Skeletal muscle satellite cell (primary cell): ENCODE data around the gene CADPS2. TPM values are rescaled to one million over a fixed set of nuclear protein-coding genes. Genes with fewer than 3 reads are reported as not detected.
A peak's percentile ranks its signal among the peaks of the same experiment; 100 is the strongest.

Experiments used
- H3K27me3 ChIP-seq: 2 replicates; pipeline ENCODE4 v1.7.0; 2013; ENCODE audit warnings: low read length; ENCODE audit not compliant: control insufficient read depth, insufficient read depth
- H3K36me3 ChIP-seq: 2 replicates; pipeline ENCODE4 v1.7.0; 2013; ENCODE audit warnings: mild to moderate bottlenecking, control low read depth, low read length; ENCODE audit not compliant: insufficient read depth
- H3K4me1 ChIP-seq: 2 replicates; pipeline ENCODE4 v1.7.0; 2013; ENCODE audit warnings: low read length; ENCODE audit not compliant: control insufficient read depth, insufficient read depth
- H3K4me2 ChIP-seq: 2 replicates; pipeline ENCODE4 v1.7.0; 2013; ENCODE audit warnings: mild to moderate bottlenecking, low read length
- H3K4me3 ChIP-seq: 2 replicates; pipeline ENCODE4 v1.7.0; 2013; ENCODE audit warnings: low read length
- H3K9ac ChIP-seq: 2 replicates; pipeline ENCODE4 v1.7.0; 2013; ENCODE audit warnings: mild to moderate bottlenecking, low read depth, low read length, moderate library complexity
- H3K9me3 ChIP-seq: replicated peaks from 2 replicates; pipeline ENCODE4 v1.7.0; 2013; ENCODE audit warnings: mild to moderate bottlenecking, control low read depth, low read length
- total RNA-seq: library from RNA; depleted of rRNA; stranded (reverse); fragments of >200 nt; gene quantifications from 2 replicates; pipeline ENCODE4 v1.2.3, GENCODE V29; 2012; rRNA removed

Gene CADPS2
- total RNA-seq: 11.1 and 12.2 TPM in 2 replicates

DNA sequence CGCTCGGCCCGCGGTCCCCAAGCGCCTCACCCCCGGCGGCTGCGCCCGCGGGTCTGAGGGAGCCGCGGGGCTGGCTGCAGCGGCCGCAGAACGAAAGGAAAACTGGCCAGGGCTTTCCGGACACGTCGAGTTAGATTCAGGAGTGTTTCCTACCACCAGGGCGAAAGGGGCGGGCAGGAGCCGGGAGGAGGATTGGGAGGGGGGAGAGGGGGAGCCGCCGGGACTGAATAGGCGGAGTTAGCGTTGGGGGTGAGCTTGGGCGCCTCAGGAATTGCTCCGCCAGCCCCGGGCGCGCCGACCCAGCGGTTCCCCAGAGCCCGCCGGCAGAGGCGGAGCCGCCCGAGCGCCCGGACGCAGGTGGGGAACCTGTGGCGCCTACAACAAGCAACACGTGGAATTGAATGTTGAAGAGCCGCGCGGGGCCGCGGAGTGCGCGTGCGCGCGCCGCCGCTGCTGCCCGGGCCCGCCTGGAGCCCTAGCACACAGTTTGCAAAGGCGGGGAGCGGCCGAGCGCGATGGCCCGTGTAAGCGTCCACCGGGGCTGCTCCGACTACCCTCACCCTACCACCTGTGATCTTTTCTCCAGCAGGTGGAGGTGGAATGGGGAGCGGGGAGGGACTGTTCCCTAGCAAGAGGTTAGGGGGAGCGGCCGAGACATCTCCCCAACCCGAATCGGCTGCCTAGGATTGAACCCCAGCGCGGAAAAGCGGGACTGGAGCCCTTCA lies at the start of gene CADPS2:
Gene CADPS2 (minus strand): TSS at position 104 of the 725 bp plus-strand sequence. CDS start 123 bp downstream, outside the sequence.
- H3K27me3 ChIP-seq: no peaks in the 10 kb centered on the region
- H3K9me3 ChIP-seq: no peaks in the 10 kb centered on the region
- H3K4me3 ChIP-seq: peak within 1 kb of the TSS; percentile 86
- no peaks in the 10 kb centered on the region for H3K36me3 ChIP-seq
- H3K4me2 ChIP-seq: peak within 1 kb of the TSS; percentile 98
- H3K9ac ChIP-seq: peak within 1 kb of the TSS; percentile 84
- H3K4me1 ChIP-seq: peaks cover 4% of the 10 kb centered on the region

DNA sequence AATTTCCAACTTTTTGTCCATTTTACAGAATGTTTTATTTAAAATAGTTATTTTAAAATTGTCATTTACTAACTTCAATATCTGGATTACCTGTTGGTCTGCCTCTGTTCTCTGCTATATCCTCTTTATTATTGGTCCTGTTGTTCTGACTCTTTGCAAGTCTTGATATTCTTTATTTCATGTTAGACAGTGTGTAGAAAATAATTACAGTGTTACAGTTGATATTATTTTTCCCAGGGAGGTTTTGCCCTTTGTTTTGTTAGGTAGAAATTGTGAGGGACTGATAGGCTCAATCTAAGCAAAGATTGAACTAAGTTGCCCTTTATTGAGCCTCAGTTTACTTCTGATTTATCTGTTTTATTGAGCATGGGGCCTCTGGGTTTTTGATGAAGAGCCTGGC lies 49.4 kb upstream of the CADPS2 start:
- Histone ChIP-seq H3K27me3 (no peaks in the 10 kb centered on the region), H3K4me1 (no peaks in the 10 kb centered on the region), H3K4me3 (no peak overlapping the region), H3K4me2 (no peak overlapping the region), H3K36me3 (no peaks in the 10 kb centered on the region), H3K9me3 (no peaks in the 10 kb centered on the region), H3K9ac (no peak overlapping the region)

DNA sequence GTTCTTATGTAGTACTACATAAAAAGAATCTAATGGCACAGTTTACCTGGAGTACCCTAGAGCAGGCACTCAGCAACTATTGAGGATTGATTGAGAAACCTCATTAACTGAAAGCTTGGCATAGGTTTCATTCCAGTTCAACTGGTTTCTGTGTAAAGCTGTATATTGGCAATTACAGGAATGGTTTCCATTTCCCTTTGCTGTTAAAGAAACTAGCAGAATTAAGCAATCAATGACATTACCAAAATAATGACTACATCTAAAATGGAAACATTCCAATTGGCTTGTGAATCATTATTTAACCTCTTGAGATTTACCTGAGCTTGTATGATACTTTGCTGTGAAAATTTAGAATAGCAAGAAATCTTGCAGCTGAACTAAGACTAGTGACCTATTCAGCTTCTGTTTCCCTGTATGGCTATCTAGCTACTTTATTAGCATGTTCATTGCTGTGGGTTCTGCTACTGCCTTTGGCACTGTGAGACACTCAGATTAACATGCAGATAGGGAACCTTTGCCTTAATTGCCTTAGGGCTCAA lies 33.5 kb upstream of the CADPS2 start:
- Histone ChIP-seq H3K9me3 (no peaks in the 10 kb centered on the region), H3K4me2 (no peak overlapping the region), H3K9ac (no peak overlapping the region), H3K27me3 (no peaks in the 10 kb centered on the region), H3K4me3 (no peak overlapping the region), H3K4me1 (no peaks in the 10 kb centered on the region), H3K36me3 (no peaks in the 10 kb centered on the region)

DNA sequence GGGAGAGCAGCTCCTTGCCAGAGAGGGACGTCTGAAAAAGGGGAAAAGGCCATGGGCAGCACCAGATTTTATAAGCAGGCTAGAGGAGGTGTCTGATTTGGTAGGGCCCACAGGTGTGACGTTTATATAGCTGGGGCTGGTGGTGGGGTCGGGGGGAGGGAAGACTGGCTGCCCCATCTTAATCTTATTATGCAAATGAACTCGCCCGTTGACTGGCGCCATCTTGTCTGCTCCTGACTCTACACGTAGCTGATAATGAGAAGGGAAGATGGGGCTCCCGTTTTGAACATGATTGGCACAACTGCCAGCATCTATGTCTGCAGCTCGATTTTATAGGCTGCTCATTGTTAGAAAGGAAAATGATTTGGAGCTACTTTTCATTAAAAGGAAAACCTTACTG lies 28.6 kb upstream of the CADPS2 start:
- no peaks in the 10 kb centered on the region for H3K36me3 ChIP-seq
- no peak overlapping the region for H3K4me3 ChIP-seq
- no peaks in the 10 kb centered on the region for H3K4me1 ChIP-seq
- no peaks in the 10 kb centered on the region for H3K9me3 ChIP-seq
- H3K9ac ChIP-seq: no peak overlapping the region
- no peaks in the 10 kb centered on the region for H3K27me3 ChIP-seq
- H3K4me2 ChIP-seq: no peak overlapping the region

DNA sequence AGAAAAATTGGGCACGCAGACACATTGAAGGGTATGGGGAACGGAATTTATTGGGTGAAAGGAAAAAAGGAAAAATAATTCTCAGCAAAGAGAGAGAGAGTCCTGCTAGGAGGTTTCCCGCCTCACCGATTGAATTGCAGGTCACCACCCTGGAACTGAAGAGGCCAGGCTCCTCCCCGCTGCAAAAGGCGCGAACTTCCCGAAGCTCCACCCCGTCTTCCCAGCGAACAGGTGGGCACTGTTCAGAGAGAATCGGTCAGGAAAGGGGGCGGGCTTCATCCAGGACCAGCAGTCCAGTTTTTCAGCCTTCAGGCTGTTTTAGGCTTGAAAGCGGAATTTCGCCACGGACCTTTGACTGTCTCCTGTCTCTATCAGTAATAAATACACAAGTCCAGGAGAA lies 27.3 kb upstream of the CADPS2 start:
- H3K4me3 ChIP-seq: no peak overlapping the region
- H3K36me3 ChIP-seq: no peaks in the 10 kb centered on the region
- H3K4me2 ChIP-seq: no peak overlapping the region
- no peak overlapping the region for H3K9ac ChIP-seq
- no peaks in the 10 kb centered on the region for H3K4me1 ChIP-seq
- no peaks in the 10 kb centered on the region for H3K27me3 ChIP-seq
- H3K9me3 ChIP-seq: no peaks in the 10 kb centered on the region

DNA sequence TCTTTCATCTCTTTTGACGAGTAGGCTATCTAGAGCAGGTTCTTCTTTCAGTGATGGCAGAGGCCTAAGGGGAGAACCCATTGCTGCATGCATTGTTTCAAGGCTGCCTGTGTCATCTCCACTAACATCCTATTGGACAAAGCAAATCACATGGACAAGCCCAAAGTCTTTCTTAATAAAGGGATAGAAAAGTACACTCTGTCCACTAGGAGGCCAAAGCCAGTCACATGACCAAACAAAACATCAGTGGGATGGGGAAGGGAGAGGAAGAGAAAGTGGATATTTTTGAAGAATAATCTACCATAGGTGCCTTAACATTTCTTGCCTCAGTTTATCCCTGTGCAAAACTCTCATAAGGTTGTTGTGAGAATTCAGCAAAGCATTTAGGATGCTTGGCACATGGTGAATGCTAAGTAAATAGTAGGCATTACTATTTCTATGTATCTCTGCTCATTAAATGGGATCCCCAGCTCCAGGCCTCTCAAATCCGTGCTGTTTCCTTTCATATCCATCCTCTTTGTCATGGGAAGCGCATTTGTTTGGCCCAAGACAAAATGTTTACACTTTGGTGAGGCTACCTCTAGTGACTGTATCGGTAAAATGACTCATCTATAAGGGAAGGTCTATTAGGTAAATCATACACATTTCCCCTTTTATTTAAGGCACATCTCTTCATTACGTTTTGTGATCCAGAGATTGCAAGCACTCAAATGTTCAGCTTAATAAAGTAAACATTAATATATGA lies 16.7 kb upstream of the CADPS2 start:
- Histone ChIP-seq H3K9ac (no peak overlapping the region), H3K4me3 (no peak overlapping the region), H3K4me1 (no peaks in the 10 kb centered on the region), H3K9me3 (no peaks in the 10 kb centered on the region), H3K4me2 (no peak overlapping the region), H3K27me3 (no peaks in the 10 kb centered on the region), H3K36me3 (no peaks in the 10 kb centered on the region)

DNA sequence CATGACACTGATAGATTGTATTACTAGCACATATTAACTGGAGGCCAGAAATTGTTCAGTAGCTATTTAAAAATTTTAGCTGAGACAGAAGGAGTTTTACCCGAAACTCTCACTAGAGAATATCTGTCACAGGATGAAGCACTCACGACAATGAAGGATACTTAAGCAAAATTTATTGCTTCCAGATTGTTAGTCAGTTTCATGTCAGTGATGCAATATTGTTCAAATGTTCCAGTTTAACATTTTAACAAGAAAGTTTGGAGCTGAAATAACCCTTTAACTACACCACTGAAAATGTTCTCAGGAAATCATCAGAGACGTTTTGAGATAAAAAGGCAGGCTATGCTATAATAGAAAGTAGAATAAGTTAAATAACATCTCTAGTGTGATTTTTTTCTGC lies 15.0 kb upstream of the CADPS2 start:
- H3K4me1 ChIP-seq: no peaks in the 10 kb centered on the region
- no peaks in the 10 kb centered on the region for H3K36me3 ChIP-seq
- H3K27me3 ChIP-seq: no peaks in the 10 kb centered on the region
- H3K9ac ChIP-seq: no peak overlapping the region
- H3K4me3 ChIP-seq: no peak overlapping the region
- H3K4me2 ChIP-seq: no peak overlapping the region
- no peaks in the 10 kb centered on the region for H3K9me3 ChIP-seq

DNA sequence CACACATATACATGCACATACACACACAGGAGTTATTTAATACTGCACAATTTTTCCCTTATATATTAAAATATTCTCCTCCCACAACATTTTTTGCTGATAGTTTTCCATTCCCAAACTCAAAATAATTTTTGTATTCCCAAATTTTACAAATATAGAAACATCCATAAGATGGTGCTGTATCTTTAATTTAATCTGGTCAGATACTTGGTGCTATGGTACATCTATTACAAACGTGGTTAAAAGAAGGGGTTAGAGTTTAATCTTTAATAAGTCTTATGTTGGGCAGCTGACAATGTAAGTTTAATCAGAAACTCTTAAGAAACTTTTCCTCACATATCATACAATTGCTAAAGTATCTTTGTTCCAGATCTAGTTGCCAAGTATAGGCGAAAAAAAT lies 10.2 kb upstream of the CADPS2 start:
- Histone ChIP-seq H3K4me2 (no peak overlapping the region), H3K9ac (no peak overlapping the region), H3K4me3 (no peak overlapping the region), H3K4me1 (no peaks in the 10 kb centered on the region), H3K36me3 (no peaks in the 10 kb centered on the region), H3K9me3 (no peaks in the 10 kb centered on the region), H3K27me3 (no peaks in the 10 kb centered on the region)

DNA sequence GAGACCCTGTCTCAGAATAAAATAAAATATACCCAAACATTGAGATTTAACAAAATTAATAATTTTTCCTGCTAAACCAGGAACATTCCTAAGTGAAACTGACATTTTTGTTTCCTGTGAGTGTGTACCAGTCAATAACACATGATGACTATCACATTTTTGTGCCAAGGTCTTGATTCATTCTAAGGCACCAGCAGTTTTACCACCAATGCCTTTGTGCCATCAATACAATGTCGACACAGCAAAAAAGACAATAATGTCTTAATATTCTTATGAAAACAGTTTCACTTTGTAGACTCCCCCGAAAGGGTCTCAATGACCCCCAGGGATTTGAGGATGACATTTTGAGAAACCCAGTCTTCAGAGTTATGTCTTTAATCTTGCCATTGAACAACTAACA lies 7.2 kb upstream of the CADPS2 start:
- H3K4me2 ChIP-seq: no peak overlapping the region
- no peaks in the 10 kb centered on the region for H3K27me3 ChIP-seq
- no peak overlapping the region for H3K9ac ChIP-seq
- no peak overlapping the region for H3K4me3 ChIP-seq
- H3K36me3 ChIP-seq: no peaks in the 10 kb centered on the region
- no peaks in the 10 kb centered on the region for H3K9me3 ChIP-seq
- H3K4me1 ChIP-seq: no peaks in the 10 kb centered on the region

DNA sequence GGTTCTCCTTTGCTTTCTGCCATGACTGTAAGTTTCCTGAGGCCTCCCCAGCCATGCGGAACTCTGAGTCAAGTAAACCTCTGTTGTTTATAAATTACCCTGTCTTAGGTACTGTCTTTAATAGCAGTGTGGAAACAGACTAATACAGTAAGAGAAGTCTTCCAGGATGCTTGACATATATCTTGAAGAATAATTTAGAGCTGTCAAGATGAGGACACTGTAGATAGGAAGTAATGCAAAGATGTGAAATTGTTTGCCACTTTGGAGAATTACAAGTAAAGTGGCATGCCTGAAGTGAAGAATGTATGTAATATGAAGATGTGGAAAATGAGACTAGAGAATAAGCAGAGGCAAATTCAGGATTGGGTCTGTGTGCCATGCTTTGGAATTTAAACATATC lies 2.9 kb upstream of the CADPS2 start:
- H3K9ac ChIP-seq: no peak overlapping the region
- no peaks in the 10 kb centered on the region for H3K9me3 ChIP-seq
- H3K27me3 ChIP-seq: no peaks in the 10 kb centered on the region
- no peak overlapping the region for H3K4me3 ChIP-seq
- no peaks in the 10 kb centered on the region for H3K36me3 ChIP-seq
- H3K4me2 ChIP-seq: no peak overlapping the region
- peaks cover 4% of the 10 kb centered on the region for H3K4me1 ChIP-seq

DNA sequence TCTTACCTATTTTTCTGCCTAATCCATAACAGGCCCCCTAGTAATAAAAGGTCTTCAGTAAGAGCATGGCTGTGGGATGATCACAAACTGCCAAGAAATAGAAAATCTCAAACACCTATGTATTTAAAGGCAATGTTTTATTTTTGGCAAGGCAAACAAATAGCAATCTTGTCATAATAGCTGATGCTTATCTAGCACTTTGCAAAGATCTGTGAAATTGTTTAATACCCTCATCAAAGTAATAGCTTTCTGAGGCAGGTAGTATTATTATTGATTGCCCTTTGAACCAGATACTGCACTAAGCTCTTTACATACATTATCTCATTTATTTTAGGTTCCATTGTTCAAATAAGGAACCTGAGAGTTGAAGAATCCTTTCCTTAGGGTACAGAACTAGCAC lies 1.6 kb upstream of the CADPS2 start:
- Histone ChIP-seq H3K4me3 (no peak overlapping the region), H3K4me2 (no peak overlapping the region), H3K27me3 (no peaks in the 10 kb centered on the region), H3K9ac (no peak overlapping the region), H3K9me3 (no peaks in the 10 kb centered on the region), H3K36me3 (no peaks in the 10 kb centered on the region), H3K4me1 (peaks cover 4% of the 10 kb centered on the region)
